Globus pallidus (tissue), 1 donor: Measurements from ENCODE around the gene CCDC120.

Experiments used
- DNase-seq: peaks from one replicate; pipeline ENCODE4 v3.0.0-alpha.2; 2015; ENCODE audit warnings: low spot score

Gene CCDC120

DNA sequence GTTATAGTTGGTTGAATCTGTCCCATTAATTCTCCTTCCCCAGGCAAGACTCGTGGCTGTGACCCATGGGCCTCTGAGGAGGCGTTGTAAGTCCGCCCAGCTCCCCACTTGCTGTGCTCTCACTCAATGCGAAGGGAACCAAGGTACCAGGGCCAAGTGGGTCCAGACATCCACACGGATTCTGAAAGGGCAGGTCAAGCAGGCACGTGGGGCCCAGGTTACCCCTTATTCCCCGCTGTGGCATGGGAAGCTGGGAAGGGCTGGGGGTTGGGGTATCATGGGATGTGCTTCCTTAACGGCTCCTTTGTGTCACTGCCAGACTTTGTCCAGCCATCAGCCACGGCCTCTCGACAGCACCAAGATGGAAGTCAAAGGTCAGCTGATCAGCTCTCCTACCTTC lies 3.1 kb downstream of the CCDC120 start:
- no peak for DNase-seq

- no peak for DNase-seq
Measured at GRCh38 chrX:49063715-49064114, 4.9 kb downstream of the CCDC120 start.

DNA sequence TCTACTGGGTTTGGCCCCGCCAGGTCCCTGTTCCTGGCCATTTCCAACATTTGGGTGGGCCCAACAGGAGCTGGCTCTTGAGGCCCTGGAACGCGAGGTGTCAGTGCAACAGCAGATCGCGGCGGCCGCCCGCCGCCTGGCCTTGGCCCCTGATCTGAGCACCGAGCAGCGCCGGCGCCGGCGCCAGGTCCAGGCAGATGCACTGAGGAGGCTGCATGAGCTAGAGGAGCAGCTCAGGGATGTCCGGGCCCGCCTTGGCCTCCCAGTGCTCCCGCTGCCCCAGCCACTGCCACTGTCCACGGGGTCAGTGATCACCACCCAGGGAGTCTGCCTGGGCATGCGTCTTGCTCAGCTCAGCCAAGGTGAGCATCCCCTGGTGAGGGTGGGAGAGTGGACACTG lies 5.5 kb downstream of the CCDC120 start:
- no peak for DNase-seq

GRCh38 chrX:49064735-49065134 lies 5.9 kb downstream of the CCDC120 start:
- no peak for DNase-seq

DNA sequence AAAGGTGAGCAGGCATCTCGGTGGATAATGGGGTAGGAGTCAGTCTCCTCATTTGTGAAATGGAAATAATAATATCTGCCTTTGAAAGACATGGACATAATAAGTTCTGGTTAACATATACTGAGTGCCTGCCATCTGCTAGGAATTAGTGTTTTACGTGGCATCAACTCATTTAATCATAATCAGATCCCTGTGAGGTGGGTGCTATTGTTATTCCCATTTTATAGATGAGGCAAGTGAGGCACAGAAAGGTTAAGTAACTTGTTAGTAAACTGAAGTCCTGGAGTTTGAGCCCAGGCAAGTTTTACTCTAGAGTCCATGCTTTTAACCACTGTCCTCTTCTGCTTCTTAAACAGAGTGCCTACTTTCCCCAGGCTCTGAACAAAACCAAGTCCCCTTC lies 7.5 kb downstream of the CCDC120 start:
- DNase-seq = no peak

DNA sequence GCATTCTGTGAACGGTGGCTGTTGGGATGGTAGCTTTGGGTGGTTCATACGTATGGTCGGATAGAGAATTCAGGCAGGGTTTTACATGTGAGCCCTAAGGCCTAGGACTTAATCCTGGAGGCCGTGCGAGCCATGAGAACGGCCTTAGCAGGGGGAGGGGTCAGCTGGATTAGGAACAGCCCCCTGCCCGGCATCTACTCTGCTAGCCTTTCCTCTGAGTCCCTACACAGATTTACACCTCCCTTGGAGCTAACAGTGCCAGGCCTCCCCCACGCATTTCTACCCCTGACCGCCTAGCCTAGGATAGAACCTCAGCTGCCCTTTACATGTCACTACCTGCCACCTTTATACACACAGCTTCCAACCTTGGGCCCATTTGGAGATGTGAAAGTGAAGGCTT lies 7.9 kb downstream of the CCDC120 start:
- DNase-seq = no peak

DNA sequence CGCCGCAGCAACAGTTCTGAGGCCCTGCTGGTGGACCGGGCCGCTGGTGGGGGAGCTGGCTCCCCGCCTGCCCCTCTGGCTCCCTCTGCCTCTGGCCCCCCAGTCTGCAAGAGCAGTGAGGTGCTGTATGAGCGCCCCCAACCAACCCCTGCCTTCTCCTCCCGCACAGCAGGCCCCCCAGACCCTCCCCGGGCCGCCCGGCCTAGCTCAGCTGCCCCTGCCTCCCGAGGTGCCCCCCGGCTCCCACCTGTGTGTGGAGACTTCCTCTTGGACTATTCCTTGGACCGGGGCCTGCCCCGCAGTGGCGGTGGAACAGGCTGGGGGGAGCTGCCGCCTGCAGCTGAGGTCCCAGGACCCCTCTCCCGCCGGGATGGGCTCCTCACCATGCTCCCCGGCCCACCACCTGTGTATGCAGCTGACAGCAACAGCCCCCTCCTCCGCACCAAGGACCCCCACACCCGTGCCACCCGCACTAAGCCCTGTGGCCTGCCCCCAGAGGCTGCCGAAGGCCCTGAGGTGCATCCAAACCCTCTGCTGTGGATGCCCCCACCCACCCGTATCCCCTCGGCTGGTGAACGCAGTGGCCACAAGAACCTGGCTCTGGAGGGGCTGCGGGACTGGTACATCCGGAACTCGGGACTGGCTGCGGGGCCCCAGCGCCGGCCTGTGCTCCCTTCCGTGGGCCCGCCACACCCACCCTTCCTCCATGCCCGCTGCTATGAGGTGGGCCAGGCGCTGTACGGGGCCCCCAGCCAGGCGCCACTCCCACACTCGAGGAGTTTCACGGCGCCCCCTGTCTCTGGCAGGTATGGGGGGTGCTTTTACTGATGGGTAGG lies 8.7 kb downstream of the CCDC120 start:
- no peak for DNase-seq

DNA sequence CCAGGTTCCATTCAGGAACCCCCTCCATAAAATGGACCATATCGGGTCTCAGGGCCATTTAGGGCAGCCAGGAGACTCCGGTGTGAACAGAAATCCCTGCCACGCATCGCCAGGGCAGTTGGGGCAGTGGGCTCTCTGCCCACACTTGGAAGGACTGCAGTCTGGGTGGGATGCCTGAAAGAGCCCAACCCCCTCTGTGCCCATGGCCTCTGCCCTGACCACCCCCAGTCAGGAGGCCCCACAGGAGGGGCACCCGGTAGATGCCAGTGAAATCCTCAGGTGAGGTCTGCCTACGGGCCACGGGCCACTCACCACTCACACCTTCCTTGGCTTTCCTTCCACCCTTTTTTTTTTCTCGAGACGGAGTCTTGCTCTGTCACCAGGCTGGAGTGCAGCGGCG lies 10.2 kb downstream of the CCDC120 start:
- DNase-seq = no peak

- no peak for DNase-seq
Measured at GRCh38 chrX:49070988-49071387, 12.2 kb downstream of the CCDC120 start.

DNA sequence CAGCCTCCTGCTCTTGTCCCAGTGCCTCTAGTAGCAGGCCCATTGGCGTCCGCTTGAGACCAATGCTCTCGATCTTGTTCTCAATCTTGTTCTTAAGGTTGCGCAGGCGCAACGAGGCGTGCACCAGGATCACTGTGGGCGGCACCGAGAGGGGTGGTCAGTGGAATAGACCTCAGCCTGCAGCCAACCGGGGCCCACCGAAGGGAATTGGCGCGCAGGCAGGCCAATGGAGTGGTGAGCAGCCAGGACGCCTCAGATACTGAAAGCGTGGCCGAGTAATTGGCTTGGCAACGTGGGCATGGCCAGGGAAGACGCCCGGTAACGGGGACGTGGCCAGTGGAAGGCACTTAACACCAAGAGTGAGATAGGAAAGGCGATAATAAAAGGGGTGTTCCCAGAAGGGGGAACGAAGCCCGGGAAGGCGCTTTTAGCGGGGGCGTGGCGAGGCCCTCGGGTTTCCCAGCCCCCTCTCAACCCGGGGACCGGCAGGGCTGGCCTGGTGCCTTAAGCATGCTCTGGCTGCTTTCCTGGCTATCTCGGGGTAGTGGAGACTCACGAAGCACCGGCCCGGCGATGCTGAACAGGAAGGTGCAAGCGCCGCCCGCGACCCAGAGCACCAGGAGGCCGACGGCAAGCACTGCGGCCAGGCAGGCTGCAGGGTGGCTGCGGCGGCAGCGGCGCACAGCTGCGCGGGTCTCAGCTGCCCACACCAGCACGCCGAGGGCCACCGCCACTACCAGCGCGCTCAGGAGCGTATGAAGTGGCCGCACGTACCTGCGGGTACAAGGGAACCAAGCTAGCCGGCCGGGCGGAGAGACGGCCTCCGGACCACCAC lies 13.3 kb downstream of the CCDC120 start:
- no peak for DNase-seq

DNA sequence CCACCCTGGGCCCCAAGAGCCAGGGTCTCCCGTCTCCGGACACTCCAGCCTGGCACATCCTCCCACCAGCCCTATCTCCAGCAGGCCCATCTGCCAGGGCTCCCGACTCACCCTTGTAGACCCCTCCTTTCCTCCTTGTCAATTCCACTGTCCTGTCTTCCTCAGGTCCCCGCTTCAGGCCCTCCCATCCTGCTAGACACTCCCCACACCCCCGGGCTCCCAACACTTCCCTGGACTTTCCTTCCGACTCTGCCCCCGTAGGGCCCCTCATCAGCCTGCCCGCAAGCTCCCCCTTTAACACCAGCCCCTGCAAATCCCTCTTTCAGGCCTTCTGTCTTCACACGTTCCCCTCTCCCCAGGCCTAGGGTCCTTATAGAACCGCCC lies 13.9 kb downstream of the CCDC120 start:
- no peak for DNase-seq

- DNase-seq = peak; percentile 92
Measured at GRCh38 chrX:49073601-49074575, 15.1 kb downstream of the CCDC120 start, which contains the start of gene PRAF2. TSS of gene PRAF2 (minus strand) at chrX:49074002. CDS start at chrX:49073987, 15 bp downstream.

GRCh38 chrX:49075347-49075746 lies 16.5 kb downstream of the CCDC120 start:
- DNase-seq = no peak

DNA sequence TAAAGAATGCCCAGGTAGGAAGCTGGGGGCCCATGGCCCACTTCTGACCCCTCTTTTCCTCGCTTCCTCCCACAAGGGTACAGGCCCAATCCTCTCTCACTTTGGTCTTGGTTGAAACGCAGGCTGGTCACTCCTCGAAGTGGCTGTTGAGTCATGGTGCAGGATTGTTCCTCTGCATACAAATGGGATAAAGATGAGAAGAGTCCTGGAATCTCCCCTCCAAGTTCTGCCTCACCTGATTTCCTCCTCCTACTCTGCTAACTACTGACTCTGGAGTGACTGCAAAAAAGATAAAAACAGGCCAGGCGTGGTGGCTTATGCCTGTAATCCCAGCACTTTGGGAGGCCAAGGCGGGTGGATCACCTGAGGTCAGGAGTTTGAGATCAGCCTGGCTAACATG lies 19.1 kb downstream of the CCDC120 start:
- no peak for DNase-seq

DNA sequence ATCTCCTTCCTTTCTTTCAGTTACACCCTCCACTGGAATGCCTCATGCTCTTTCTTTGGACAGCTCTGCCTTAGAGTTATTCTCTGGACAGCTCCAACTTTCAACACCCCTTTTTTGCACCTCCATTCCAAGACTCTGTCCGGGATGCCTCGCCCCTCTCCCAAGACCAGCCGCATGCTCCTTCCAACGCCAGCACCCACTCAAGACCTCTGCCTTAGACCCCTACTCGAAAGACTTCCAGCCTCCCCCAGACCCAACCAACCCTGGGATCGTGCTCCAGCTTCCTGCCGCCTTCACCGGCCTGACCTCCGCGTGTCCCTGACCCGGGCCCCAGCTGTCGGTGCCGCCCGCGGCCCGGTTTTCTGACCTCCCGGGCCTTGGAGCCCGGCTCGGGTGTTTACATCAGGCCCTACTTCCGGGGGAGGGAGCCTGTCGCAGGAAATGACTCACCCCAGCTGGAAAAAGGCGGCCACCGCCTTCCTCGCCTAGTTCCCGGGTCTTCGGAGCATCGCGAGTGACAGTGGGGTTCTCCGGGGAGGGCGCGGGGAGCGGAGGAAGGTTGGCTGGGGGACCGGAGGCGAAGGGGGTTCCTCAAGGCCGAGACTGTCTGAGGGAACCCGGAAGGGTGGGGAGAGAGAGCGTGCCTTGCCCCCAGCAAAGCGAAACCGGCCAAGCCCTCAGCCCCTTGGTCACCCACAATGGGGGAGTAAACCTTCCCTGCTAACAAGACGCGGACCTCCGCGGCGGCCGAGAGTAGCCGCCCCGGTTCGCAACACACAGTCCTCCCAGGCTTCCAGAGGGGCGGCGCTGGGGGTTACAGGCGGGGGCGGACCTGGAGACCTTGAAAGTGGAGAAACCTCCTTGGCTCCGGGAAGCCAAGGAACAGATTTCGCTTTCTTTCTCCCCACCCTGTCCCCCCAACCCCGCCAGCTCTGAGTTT lies 21.0 kb downstream of the CCDC120 start, which contains the start of gene WDR45:
Gene WDR45 (minus strand): TSS at position 399 of the 940 bp plus-strand sequence. CDS start 1,792 bp downstream, outside the sequence.
- peak; percentile 66 for DNase-seq

GRCh38 chrX:49082271-49082871 lies 23.6 kb downstream of the CCDC120 start:
- no peak for DNase-seq

- no peak for DNase-seq
Measured at GRCh38 chrX:49089553-49089952, 30.8 kb downstream of the CCDC120 start.

GRCh38 chrX:49096419-49096818 lies 37.6 kb downstream of the CCDC120 start:
- DNase-seq = no peak

- peak; percentile 90 for DNase-seq
Measured at GRCh38 chrX:49100704-49101628, 42.2 kb downstream of the CCDC120 start.
